Ishikawa (cell line): ENCODE measurements around the gene KIF5B.

ENCODE experiments used
- EGR1 ChIP-seq: IDR thresholded peaks from 2 replicates; pipeline ENCODE4 v1.6.1; 2012
- EP300 ChIP-seq: IDR thresholded peaks from 2 replicates; pipeline ENCODE4 v1.6.1; 2012; ENCODE audit warnings: borderline replicate concordance
- FOXM1 ChIP-seq: IDR thresholded peaks from 2 replicates; pipeline ENCODE4 v1.6.1; 2012; ENCODE audit warnings: low read depth, borderline replicate concordance
- MAX ChIP-seq: IDR thresholded peaks from 2 replicates; pipeline ENCODE4 v1.6.1; 2012
- NFIC ChIP-seq: IDR thresholded peaks from 2 replicates; pipeline ENCODE4 v1.6.1; 2012
- RAD21 ChIP-seq: IDR thresholded peaks from 2 replicates; pipeline ENCODE4 v1.6.1; 2012; ENCODE audit warnings: low read depth
- REST ChIP-seq: IDR thresholded peaks from 2 replicates; pipeline ENCODE4 v1.6.1; 2012; ENCODE audit warnings: low read depth, mild to moderate bottlenecking
- TAF1 ChIP-seq: IDR thresholded peaks from 2 replicates; pipeline ENCODE4 v1.6.1; 2012; ENCODE audit warnings: low read depth, mild to moderate bottlenecking
- TCF12 ChIP-seq: IDR thresholded peaks from 2 replicates; pipeline ENCODE4 v1.6.1; 2012; ENCODE audit warnings: low read depth
- TEAD4 ChIP-seq: IDR thresholded peaks from 2 replicates; pipeline ENCODE4 v1.6.1; 2012
- YY1 ChIP-seq: IDR thresholded peaks from 2 replicates; pipeline ENCODE4 v1.6.1; 2012; ENCODE audit warnings: low read depth

GRCh38 chr10:32041290-32042028 is 14.8 kb downstream of the KIF5B start:
- no peak for TF ChIP-seq EGR1
- TF ChIP-seq TEAD4: no peak
- no peak for TF ChIP-seq TCF12
- no peak for TF ChIP-seq MAX
- TF ChIP-seq YY1: no peak
- no peak for TF ChIP-seq RAD21
- TF ChIP-seq REST: no peak
- TF ChIP-seq EP300: no peak
- TF ChIP-seq FOXM1: no peak
- no peak for TF ChIP-seq NFIC
- TF ChIP-seq TAF1: no peak
